Smooth muscle cell (in vitro differentiated cells): Measurements from ENCODE around the gene PAQR8. TPM values are rescaled to one million over a fixed set of nuclear protein-coding genes. Genes with fewer than 3 reads are reported as not detected.

Experiments
- DNase-seq: peaks from one replicate; lab custom pipeline; 2025; ENCODE audit not compliant: unreplicated experiment; lab: John Stamatoyannopoulos, UW
- H2AFZ ChIP-seq: fragments of 200-600 bp; sonication (generic); 2 replicates; pipeline ENCODE4 v1.6.0; 2016; ENCODE audit warnings: antibody characterized with exemption, low read depth, mild to moderate bottlenecking
- H3F3A ChIP-seq: fragments of 200-600 bp; sonication (generic); 2 replicates; pipeline ENCODE4 v1.6.0; 2017; ENCODE audit warnings: antibody characterized with exemption, low read depth
- H3K27ac ChIP-seq: fragments of 200-600 bp; sonication (generic); 2 replicates; pipeline ENCODE4 v1.5.1; 2016; ENCODE audit warnings: low read depth, mild to moderate bottlenecking
- H3K27me3 ChIP-seq: fragments of 200-600 bp; sonication (generic); 2 replicates; pipeline ENCODE4 v1.6.1; 2016; ENCODE audit warnings: low read depth, mild to moderate bottlenecking
- H3K36me3 ChIP-seq: fragments of 200-600 bp; sonication (generic); 2 replicates; pipeline ENCODE4 v1.5.1; 2016; ENCODE audit warnings: low read depth
- H3K4me1 ChIP-seq: fragments of 200-600 bp; sonication (generic); 2 replicates; pipeline ENCODE4 v1.5.1; 2016; ENCODE audit warnings: low read depth
- H3K4me2 ChIP-seq: fragments of 200-600 bp; sonication (generic); 2 replicates; pipeline ENCODE4 v1.6.0; 2016; ENCODE audit warnings: mild to moderate bottlenecking
- H3K4me3 ChIP-seq: fragments of 200-600 bp; sonication (generic); 2 replicates; pipeline ENCODE4 v1.5.1; 2016; ENCODE audit warnings: mild to moderate bottlenecking
- H3K79me2 ChIP-seq: fragments of 200-600 bp; sonication (generic); 2 replicates; pipeline ENCODE4 v1.6.0; 2016; ENCODE audit warnings: low read depth, mild to moderate bottlenecking
- H3K9ac ChIP-seq: fragments of 200-600 bp; sonication (generic); 2 replicates; pipeline ENCODE4 v1.6.0; 2016; ENCODE audit warnings: low read depth
- H3K9me3 ChIP-seq: fragments of 200-600 bp; sonication (generic); replicated peaks from 2 replicates; pipeline ENCODE4 v1.5.1; 2016; ENCODE audit warnings: low read depth
- H4K20me1 ChIP-seq: fragments of 200-600 bp; sonication (generic); 2 replicates; pipeline ENCODE4 v1.6.0; 2016; ENCODE audit warnings: low read depth
- CTCF ChIP-seq: fragments of 200-600 bp; sonication (generic); IDR thresholded peaks from 2 replicates; pipeline ENCODE4 v1.5.1; 2017; ENCODE audit warnings: borderline replicate concordance, mild to moderate bottlenecking, antibody characterized with exemption; ENCODE audit not compliant: insufficient read depth, poor library complexity, severe bottlenecking
- WGBS: methylation state at CpG from one replicate; pipeline ENCODE4 v1.1.7; 2016; ENCODE audit warnings: low lambda C conversion rate; 5-methylcytosine and 5-hydroxymethylcytosine counted together
- polyA plus RNA-seq: library from polyadenylated mRNA; unstranded; fragments of >200 nt; fragmentation: Nextera tagmentation; extraction: Ambion mirVana; gene quantifications from 2 replicates; pipeline ENCODE4 v1.2.1, GENCODE V29; 2016
- total RNA-seq: library from RNA; depleted of rRNA; stranded (reverse); fragments of >200 nt; gene quantifications from 2 replicates; pipeline ENCODE4 v1.2.3, GENCODE V29; 2014

Gene PAQR8
- total and polyA plus RNA-seq, 2 experiments from 2014 or later: 4.3 to 6.1 TPM

- Histone ChIP-seq H4K20me1 (no peaks in the 10 kb centered on the region), H3K4me2 (peak overlapping the region; percentile 62), H3K9me3 (no peaks in the 10 kb centered on the region), H3K27me3 (no peaks in the 10 kb centered on the region), H3K27ac (peak overlapping the region; percentile 17), H3K36me3 (no peaks in the 10 kb centered on the region), H3K9ac (peak overlapping the region; percentile 26), H3K79me2 (peaks cover 29% of the 10 kb centered on the region), H2AFZ (no peak overlapping the region), H3F3A (peaks cover 6% of the 10 kb centered on the region), H3K4me3 (no peak overlapping the region), H3K4me1 (peaks cover 18% of the 10 kb centered on the region)
- 19% methylated on average over 2 of the region's 2 CpGs for WGBS
- TF ChIP-seq CTCF: no peak
- DNase-seq: no peak
Observed at GRCh38 chr6:52371656-52372191, 9.8 kb downstream of the PAQR8 start.

- H3F3A ChIP-seq: peaks cover 6% of the 10 kb centered on the region
- DNase-seq: no peak
- H4K20me1 ChIP-seq: no peaks in the 10 kb centered on the region
- H2AFZ ChIP-seq: no peak overlapping the region
- H3K9ac ChIP-seq: no peak overlapping the region
- WGBS: 75% methylated on average over 5 of the region's 5 CpGs
- peaks cover 26% of the 10 kb centered on the region for H3K79me2 ChIP-seq
- H3K4me2 ChIP-seq: peak overlapping the region; percentile 62
- H3K36me3 ChIP-seq: no peaks in the 10 kb centered on the region
- no peak for TF ChIP-seq CTCF
- no peak overlapping the region for H3K27ac ChIP-seq
- no peaks in the 10 kb centered on the region for H3K27me3 ChIP-seq
- peaks cover 18% of the 10 kb centered on the region for H3K4me1 ChIP-seq
- no peak overlapping the region for H3K4me3 ChIP-seq
- no peaks in the 10 kb centered on the region for H3K9me3 ChIP-seq
Observed at GRCh38 chr6:52373151-52373690, 11.3 kb downstream of the PAQR8 start.

- H3K9ac ChIP-seq: no peak overlapping the region
- no peaks in the 10 kb centered on the region for H4K20me1 ChIP-seq
- WGBS: 92% methylated on average over 4 of the region's 4 CpGs
- no peaks in the 10 kb centered on the region for H3K9me3 ChIP-seq
- no peak overlapping the region for H3K4me2 ChIP-seq
- H2AFZ ChIP-seq: no peak overlapping the region
- peaks cover 30% of the 10 kb centered on the region for H3K79me2 ChIP-seq
- DNase-seq: no peak
- peaks cover 18% of the 10 kb centered on the region for H3K4me1 ChIP-seq
- no peak for TF ChIP-seq CTCF
- no peak overlapping the region for H3K27ac ChIP-seq
- no peaks in the 10 kb centered on the region for H3K27me3 ChIP-seq
- no peak overlapping the region for H3K4me3 ChIP-seq
- no peaks in the 10 kb centered on the region for H3K36me3 ChIP-seq
- H3F3A ChIP-seq: peaks cover 6% of the 10 kb centered on the region
Observed at GRCh38 chr6:52374247-52374646, 12.3 kb downstream of the PAQR8 start.
